Embryonic facial prominence (tissue), 1 donor: ENCODE results near the gene GNB4.

Experiments used
- DNase-seq: peaks from one replicate; pipeline ENCODE4 v3.0.0-alpha.2; 2016; ENCODE audit errors: extremely low spot score

The GNB4 gene

GRCh38 chr3:179451265-179452175 is at the start of gene GNB4:
Gene GNB4, minus strand, starts transcription at chr3:179451470. Its CDS starts 25,270 bp downstream, at chr3:179426200.
- DNase-seq = peak; percentile 75

- no peak for DNase-seq
Measured at GRCh38 chr3:179495483-179495882, 44.2 kb upstream of the GNB4 start.

GRCh38 chr3:179493260-179493659 is 42.0 kb upstream of the GNB4 start:
- DNase-seq = no peak

DNA sequence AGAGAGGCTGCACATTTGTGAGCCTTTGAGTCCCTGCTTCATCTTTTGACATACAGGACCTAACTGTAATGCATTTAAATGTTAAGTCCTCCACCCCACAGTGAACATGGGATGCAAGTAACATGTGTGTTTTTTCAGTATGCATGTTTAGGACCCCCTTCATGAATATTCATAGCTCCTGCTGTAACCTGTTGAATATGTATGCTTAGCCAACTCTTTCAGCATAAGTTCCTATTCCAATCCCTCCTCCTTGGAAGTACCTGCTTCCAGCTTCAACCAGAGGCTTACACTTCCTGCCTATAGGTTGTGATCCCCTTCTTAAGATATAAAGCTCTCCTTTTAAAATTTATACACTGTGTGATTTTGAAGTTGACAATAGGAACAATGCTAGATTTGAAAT is 36.9 kb upstream of the GNB4 start:
- no peak for DNase-seq

GRCh38 chr3:179486806-179487205 is 35.5 kb upstream of the GNB4 start:
- DNase-seq = no peak

- no peak for DNase-seq
Measured at GRCh38 chr3:179482857-179483256, 31.6 kb upstream of the GNB4 start.

GRCh38 chr3:179476215-179476614 is 24.9 kb upstream of the GNB4 start:
- DNase-seq = no peak

DNA sequence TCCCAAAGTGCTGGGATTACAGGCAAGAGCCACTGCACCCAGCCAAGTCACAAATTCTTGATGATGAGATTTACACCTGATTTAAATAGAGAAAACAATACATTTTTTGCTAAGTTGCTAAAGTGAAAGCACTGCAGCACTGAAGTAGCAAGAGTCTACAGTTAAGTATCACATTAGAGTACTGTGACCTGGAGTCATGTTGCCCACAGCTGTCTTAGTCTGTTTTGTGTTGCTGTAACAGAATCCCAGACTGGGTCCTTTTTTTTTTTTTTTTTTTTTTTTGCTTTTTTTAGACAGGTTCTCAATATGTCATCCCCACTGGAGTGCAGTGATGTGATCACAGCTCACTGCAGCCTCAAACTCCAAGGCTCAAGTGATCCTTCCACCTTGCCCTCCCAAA is 23.2 kb upstream of the GNB4 start:
- no peak for DNase-seq

- no peak for DNase-seq
Measured at GRCh38 chr3:179473565-179473964, 22.3 kb upstream of the GNB4 start.

DNA sequence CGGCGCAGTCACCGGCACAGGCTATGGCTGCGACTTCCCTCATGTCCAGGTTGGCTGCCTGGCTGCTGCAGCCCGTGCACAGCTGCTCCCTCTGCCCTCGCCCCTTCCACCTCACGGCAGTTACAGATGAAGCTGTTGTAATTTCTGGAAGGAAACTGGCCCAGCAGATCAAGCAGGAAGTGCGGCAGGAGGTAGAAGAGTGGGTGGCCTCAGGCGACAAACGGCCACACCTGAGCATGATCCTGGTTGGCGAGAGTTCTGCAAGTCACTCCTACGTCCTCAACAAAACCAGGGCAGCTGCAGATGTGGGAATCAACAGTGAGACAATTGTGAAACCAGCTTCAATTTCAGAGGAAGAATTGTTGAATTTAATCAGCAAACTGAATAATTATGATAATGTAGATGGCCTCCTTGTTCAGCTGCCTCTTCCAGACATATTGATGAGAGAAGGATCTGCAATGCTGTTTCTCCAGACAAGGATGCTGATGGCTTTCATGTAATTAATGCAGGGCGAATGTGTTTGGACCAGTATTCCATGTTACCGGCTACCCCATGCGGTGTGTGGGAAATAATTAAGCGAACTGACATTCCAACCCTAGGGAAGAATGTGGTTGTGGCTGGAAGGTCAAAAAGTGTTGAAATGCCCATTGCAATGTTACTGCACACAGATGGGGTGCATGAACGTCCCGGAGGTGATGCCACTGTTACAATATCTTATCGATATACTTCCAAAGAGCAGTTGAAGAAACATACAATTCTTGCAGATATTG is 13.2 kb upstream of the GNB4 start:
- DNase-seq = no peak

DNA sequence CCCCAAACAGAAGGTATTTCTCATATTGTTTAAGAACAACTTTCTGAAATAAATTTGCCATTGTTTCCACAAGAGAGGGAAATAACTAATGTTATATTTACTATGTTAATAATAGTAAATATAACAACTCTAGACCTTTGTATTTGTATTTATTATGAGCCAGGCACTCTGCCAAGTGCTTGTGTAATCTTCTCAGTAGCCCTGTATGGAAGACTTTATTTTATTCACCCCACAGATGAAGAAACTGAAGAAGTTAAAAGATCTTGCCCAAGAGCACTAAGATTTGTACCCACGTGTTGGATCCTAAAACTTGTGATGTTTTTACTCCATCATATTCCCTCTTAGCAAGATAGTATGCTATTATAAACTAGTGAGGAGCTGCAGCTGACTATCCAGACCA is 12.0 kb upstream of the GNB4 start:
- no peak for DNase-seq

DNA sequence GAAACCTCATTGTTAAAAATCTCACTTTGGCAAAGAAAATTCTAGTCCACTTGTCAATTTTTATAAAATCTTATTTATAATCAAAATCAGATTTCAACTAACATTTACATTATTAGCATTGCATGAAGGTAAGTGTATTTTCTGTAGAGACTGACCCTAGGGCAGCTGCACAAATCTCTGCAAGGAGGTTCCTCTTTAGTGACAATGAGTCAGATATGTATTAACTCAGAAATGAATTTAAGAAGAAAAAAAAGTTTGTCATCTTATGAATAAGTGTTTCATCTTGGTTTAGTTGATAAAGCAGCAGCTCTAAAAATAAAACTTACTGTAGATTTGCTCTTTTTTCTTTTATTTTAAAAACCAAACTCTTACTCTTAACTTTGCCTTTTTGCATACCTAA is 9.0 kb upstream of the GNB4 start:
- no peak for DNase-seq

DNA sequence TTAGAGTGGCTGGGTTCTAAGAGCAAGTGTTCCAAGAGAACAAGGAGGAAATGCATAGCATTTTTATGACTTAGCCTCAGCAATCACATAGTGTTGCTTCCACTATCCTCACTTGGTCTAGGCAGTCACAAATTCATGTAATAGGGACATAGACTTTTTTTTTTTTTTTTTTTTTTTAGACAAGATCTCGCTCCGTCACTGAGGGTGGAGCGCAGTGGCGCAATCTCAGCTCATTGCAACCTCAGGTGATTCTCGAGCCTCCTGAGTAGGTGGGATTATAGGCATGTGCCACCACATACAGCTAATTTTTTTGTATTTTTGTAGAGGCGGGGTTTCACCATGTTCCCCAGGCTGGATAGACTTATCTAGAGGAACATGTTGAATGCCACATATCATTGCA is 4.7 kb upstream of the GNB4 start:
- no peak for DNase-seq

DNA sequence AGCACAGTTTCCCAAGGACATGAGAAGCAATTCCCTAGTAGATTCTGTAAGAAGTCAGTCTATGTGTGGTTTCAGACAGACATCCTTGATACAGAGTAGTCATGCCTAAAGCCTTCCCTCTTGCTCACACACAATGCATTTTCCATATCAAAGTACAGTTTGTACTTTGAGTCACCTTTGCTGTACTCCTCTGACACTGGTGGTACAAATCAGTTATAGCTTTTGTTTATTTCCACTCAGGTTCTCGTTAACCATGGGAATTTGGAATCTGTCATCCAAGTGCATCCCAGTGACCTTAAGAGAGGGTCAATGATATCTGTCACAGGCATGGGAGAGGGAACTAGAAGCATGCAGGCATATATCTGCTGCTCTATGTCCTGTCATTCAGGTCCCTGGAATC is 3.6 kb upstream of the GNB4 start:
- no peak for DNase-seq

GRCh38 chr3:179453967-179454366 is 2.7 kb upstream of the GNB4 start:
- no peak for DNase-seq

DNA sequence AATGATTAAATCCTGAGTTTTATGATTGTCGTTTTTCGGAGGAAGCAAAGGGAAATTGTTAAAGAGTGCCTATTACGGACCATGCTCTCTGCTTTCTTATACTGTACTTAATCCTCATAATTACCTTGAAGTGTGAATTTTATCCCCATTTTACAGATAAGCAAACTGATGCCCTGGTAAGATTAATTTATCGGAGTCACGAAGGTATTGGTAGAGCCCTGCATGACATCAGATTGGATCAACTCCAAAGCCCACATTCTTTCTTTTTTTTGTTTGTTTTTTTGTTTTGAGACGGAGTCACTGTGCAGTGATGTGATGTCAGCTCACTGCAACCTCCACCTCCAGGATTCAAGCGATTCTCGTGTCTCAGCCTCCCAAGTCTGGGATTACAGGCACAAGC is 1.6 kb upstream of the GNB4 start:
- DNase-seq = no peak

GRCh38 chr3:179452176-179452564 is 900 bp upstream of the GNB4 start:
- DNase-seq = peak; percentile 87

DNA sequence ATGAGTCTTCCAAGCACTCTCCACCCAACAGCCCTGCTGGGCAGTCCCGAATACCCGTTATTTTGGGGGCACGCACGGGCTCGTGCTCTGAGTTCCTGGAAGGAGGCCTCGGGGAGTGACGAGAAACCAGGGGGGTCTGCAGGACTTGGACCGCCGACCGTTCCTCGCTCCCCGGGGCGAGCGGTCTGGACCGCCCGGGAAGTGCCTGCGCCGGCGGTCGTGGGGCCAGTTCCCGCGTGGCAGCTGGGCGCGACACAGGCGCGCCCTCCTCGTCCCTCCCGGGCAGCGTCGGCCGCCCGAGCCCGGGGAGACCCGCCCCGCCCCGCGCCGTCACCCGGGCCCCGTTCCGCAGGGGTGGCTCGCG is 387 bp downstream of the GNB4 start:
- peak; percentile 21 for DNase-seq

GRCh38 chr3:179450261-179450701 is 989 bp downstream of the GNB4 start:
- DNase-seq = no peak

GRCh38 chr3:179449636-179450035 is 1.6 kb downstream of the GNB4 start:
- no peak for DNase-seq

DNA sequence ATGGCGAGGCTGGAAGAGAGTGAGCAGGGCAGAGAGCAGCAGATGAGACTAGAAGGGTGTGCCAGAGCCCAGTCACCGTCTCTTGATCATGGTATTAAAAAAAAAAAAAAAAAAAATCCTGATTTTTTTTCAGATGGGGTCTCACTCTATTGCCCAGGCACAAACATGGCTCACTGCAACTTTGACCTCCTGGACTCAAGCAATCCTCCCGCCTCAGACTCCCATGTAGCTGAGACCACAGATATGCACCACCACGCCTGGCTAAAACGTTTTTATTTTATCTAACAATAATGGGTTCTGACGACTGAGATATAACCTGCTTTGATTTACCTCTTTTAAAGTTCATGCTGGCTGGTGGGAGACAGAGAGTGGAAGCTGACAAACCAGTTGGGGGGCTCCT is 4.0 kb downstream of the GNB4 start:
- DNase-seq = no peak

DNA sequence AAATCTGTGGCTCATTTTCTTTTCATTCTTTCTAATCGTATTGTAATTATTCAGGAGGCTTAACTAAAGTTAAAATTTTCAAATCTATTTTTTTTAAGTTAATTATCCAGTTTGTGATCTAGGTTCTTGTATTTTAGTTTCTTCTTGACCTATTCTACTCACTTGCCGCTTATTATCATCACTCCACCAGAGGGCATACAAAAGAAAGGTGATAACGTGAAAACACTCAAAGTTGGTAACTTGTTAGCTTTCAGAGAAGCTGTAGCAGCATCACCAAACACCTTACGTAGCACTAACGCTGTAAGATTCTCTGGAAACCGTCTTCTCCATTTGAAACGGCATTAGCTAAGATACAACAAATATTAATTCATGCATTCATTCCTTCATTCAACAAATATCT is 4.8 kb downstream of the GNB4 start:
- DNase-seq = no peak

GRCh38 chr3:179438841-179439240 is 12.4 kb downstream of the GNB4 start:
- DNase-seq = no peak
